HG02642 (cell line): ENCODE data around the gene ALK.

ENCODE experiments used
- ATAC-seq: cut with Tn5 transposase; IDR thresholded peaks from one replicate; pipeline ENCODE4 v1.9.1; 2021; ENCODE audit warnings: mild to moderate bottlenecking; ENCODE audit not compliant: unreplicated experiment, poor library complexity

Gene ALK

DNA sequence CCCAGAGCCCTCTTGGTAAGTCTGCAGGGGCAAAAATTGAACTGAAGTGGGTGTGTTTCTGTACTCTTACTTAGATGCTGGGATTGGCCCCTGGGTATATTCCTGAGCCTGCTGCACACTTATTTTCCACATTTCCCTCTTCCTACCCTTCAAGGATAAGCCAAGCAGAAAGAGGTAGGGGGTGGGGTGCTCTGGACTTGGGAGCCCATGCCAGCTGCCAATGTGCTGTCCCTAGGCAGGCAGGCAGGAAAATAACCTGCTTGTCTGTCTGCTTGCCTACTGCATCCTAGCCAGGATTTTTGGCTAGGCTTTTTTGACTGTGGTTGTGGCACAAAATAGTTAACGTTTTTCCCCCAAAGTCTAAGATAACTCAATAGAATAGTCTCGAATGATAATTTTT is 234.3 kb downstream of the ALK start:
- ATAC-seq, result no peak

GRCh38 chr2:29676886-29677453 is 244.4 kb downstream of the ALK start:
- ATAC-seq, result no peak

- no peak for ATAC-seq
Measured at GRCh38 chr2:29664578-29664977, 256.8 kb downstream of the ALK start.

DNA sequence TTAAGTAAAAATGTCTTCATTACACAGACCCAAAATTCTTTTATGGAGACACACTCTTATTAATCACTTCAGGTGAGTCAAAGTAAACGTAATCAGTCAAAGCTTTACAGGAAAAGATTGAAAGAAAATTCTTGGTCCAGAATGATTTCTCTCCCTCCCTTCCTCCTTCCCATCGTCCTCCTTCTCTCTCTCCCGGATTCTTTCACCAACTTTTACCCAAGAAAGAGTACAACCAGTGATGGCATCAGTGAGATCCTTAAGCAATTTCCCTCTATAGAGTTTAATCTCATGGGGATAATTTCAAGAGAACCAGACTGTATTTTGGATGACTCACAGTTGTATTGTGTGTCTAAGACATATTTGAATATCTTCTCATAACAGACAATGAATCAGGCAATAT is 258.1 kb downstream of the ALK start:
- no peak for ATAC-seq

- no peak for ATAC-seq
Measured at GRCh38 chr2:29662861-29663260, 258.5 kb downstream of the ALK start.

GRCh38 chr2:29660201-29660600 is 261.2 kb downstream of the ALK start:
- ATAC-seq, result no peak

- no peak for ATAC-seq
Measured at GRCh38 chr2:29659178-29659577, 262.2 kb downstream of the ALK start.

DNA sequence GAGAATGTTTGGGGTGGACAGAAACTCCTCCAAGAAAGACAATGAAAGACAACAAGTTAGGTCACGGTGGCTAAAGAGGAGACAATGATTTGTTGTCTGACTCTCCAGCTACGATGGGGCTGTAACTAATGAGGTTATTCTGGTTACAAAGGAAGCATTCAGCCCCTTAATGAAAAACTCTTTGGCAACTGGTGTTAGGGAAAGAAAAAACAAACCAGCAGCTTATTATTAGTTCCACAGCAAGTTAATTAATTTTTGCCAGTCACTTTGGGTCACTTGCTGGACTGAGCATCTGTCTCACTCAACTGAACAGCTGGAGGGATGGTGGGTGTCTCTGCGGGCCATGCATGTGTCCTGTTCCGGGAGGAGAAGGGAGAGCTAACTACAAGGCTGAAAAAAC is 263.7 kb downstream of the ALK start:
- ATAC-seq, result no peak

GRCh38 chr2:29655391-29656086 is 265.8 kb downstream of the ALK start:
- ATAC-seq, result no peak

GRCh38 chr2:29650631-29651097 is 270.7 kb downstream of the ALK start:
- ATAC-seq, result no peak

DNA sequence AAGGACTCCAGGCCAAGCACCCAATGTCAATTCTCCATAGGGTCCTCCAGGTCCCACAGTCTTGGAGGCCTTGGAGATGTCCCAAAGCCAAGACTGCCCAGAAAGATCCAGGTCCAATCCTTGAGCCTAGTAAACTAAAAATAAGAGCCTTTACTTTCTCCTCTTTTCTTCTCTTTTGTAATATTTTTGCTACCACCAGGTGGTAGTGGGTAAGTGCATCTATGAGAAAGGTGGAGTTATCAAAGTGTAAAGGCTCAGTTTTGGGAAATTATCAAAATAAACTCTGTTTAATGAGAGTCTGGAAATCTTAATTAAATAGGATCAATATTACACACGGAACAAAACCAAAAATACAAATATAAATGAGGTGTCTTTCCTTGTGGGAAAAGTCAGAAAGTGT is 276.4 kb downstream of the ALK start:
- ATAC-seq, result no peak

- ATAC-seq, result no peak
Measured at GRCh38 chr2:29643196-29643595, 278.2 kb downstream of the ALK start.

DNA sequence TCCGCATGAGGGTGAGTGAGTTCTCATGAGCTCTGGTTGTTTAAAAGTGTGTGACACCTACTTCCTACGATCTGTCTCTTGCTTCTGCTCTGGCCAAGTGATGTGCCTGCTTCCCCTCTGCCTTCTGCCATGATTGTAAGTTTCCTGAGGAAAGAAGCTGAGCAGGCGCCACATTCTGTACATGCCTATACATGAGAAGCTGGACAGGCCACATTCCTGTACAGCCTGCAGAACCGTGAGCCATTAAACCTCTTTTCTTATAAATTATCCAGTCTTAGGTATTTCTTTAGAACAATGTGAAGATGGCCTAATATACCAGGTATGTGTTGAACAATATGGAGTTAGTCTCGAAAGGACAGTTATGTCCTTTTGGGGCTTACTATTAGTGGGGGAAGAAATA is 281.0 kb downstream of the ALK start:
- no peak for ATAC-seq

- ATAC-seq, result no peak
Measured at GRCh38 chr2:29638641-29639040, 282.7 kb downstream of the ALK start.

DNA sequence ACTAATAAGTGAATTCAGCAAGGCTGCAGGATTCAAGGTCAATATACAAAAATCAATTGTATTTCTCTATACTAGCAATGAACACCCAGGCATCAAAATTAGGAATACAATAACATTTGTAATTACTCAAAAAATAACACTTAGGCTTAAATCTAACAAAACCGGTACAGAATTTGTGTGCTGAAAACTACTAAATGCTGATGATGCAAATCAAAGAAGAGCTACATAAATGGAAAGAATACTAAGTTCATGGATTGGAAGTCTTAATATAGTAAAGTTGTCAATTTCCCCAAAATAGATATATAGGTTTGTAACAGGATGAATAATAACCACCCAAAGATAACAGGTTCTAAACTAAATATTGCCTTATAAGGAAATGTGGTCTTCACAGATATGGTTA is 286.5 kb downstream of the ALK start:
- no peak for ATAC-seq

DNA sequence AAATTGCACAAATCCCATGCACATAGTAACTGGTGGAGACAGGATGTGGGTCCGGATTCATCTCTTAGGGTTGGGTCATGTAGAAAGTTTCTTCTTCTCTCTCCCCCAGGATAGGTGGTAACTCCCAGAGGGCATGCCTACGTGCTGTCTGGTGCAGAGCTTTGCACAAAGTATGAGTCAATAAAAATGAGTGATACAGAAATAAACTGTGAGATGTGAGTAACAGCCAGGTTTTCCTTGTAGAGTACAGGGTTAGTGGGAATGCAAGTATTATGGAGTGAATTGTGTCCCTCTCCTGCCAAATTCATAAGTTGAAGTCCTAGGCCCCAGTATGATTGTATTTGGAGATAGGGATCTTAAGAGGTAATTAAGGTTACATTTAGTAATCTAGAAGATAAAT is 289.4 kb downstream of the ALK start:
- no peak for ATAC-seq

DNA sequence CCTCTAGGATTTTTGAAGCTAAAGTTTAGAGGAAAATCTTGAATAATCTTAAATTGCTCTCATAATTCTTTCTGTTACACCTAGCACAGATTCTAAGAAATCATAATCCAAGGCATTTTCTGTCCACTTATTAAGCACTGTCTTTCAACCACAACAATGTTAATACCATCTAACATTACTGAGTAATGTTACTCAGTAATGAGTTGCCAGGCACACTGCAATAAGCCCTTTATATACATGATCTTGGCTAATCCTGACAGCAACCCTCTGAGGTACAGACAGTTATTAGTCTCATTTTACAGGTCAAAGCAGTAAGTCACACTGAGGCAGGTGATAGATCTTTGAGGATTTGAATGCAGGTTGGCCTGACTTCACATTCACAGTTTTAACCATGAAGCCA is 291.9 kb downstream of the ALK start:
- no peak for ATAC-seq

DNA sequence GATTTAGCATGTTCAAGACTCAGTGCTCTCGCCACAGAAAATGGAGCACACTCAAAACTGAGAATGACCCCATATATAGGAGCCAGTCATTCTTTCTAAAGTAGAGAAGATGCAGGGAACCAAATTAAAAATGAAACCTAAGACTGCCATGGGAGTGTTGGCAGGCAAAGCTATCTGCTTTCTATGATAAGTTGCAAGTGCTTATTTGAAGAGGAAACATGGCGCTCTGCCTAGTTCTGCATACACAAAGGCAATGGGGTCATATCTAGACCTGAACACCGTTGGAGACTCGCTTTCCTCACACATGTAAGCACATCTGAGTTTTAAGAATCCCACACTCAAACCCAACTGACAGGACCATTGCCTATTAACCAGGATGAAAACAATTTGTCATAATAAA is 292.5 kb downstream of the ALK start:
- no peak for ATAC-seq

DNA sequence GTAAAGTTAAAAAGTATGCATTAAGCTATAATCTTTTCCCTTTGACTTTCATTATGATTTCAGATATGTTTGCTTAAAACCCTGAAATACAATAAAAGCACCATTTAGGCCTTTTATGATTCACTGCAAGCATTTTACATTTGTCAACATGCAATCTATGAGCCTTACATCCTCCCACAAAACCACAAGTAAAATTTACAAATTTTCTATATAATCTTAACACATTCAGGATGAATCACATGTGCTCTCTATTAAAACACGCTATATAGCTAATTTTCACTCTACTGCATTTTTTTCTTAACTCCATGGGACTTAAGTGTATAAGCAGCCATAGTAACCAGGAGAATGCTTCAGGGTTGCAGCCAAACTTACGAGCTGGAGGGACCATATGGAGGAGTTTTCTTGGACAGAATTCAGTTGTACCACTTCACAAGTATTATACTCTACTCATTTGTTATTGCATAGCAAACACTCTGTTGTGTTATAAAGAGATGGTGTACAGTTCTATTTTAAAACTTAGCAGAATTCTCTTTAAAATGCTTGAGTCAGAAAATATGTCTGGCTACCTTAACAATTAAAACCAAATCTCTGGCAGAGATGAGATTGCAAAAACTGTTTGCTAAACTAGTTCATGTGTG is 293.2 kb downstream of the ALK start:
- ATAC-seq, result no peak

DNA sequence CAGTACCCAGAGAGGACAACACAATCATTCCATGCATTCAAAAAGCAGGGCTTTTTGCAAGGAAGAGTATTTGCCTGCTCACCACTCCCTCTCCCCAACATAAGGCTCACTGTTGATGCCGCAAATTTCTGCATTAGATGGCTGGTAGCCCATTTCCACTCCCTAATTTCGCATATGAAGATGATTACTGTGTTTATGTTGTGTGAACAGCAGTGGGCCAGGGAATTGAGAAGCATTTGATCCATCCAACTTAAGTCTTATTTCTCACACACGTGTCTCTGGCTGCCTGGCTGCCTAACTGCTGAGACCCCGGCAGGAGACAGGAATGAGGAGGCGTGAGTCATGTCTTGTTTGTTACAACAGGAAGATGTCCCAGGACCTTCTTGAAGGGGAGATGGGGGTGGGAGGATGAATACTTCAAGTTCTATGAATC is 294.1 kb downstream of the ALK start:
- no peak for ATAC-seq

- no peak for ATAC-seq
Measured at GRCh38 chr2:29620890-29621289, 300.5 kb downstream of the ALK start.

DNA sequence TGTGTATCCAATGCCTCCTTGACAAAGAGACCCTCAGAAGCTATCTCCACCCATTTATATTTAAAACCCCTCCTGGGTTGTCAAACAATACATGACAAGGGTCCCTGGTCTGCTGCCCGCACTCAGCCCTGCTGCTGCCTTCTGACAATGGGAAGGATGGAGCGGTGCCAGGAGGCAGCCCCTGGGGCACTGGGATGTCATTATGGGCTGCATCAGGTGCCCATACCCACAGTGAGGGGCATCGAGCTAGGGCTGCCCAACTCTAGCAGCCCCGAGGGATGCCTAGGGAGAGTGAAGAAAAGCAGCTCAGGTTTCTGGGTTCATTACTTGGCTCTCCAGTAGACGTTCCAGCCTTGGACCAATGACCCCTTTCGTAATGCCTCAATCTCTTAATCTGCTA is 301.7 kb downstream of the ALK start:
- ATAC-seq, result no peak
